Osteoblast (primary cell): ENCODE measurements around the gene CACNA1C. TPM values are rescaled to one million over a fixed set of nuclear protein-coding genes. Genes with fewer than 3 reads are reported as not detected.

Experiments used
- DNase-seq: peaks from one replicate; pipeline ENCODE4 v3.0.0; 2011; ENCODE audit warnings: low spot score, mixed read lengths; ENCODE audit not compliant: insufficient read length; ENCODE audit errors: missing footprints
- H2AFZ ChIP-seq: 2 replicates; pipeline ENCODE4 v1.6.0; 2011; ENCODE audit warnings: mild to moderate bottlenecking, low read length
- H3K27ac ChIP-seq: 2 replicates; pipeline ENCODE4 v1.5.1; 2011; ENCODE audit warnings: mild to moderate bottlenecking, low read depth, low read length, moderate library complexity
- H3K27me3 ChIP-seq: 2 replicates; pipeline ENCODE4 v1.6.0; 2012; ENCODE audit warnings: mild to moderate bottlenecking, control low read depth, inconsistent platforms, low read length, moderate library complexity; ENCODE audit not compliant: insufficient read depth
- H3K36me3 ChIP-seq: 2 replicates; pipeline ENCODE4 v1.5.1; 2011; ENCODE audit warnings: mild to moderate bottlenecking, low read length, control low read depth, moderate library complexity; ENCODE audit not compliant: insufficient read depth
- H3K4me1 ChIP-seq: 2 replicates; pipeline ENCODE4 v1.5.1; 2011; ENCODE audit warnings: mild to moderate bottlenecking, low read length, control low read depth, moderate library complexity; ENCODE audit not compliant: insufficient read depth
- H3K4me2 ChIP-seq: 2 replicates; pipeline ENCODE4 v1.6.0; 2011; ENCODE audit warnings: mild to moderate bottlenecking, low read length; ENCODE audit not compliant: insufficient read depth
- H3K4me3 ChIP-seq: fragments of 200-600 bp; sonication (generic); 3 replicates; pipeline ENCODE4 v1.5.1; 2012; ENCODE audit warnings: mild to moderate bottlenecking, low read length, inconsistent platforms; ENCODE audit not compliant: insufficient read depth
- H3K79me2 ChIP-seq: 2 replicates; pipeline ENCODE4 v1.6.0; 2012; ENCODE audit warnings: mild to moderate bottlenecking, low read length, control low read depth, inconsistent platforms; ENCODE audit not compliant: insufficient read depth
- H3K9me3 ChIP-seq: 2 replicates; pipeline ENCODE4 v1.5.1; 2011; ENCODE audit warnings: low read depth, low read length, control low read depth
- H4K20me1 ChIP-seq: 2 replicates; pipeline ENCODE4 v1.6.0; 2012; ENCODE audit warnings: mild to moderate bottlenecking, low read length, control low read depth; ENCODE audit not compliant: insufficient read depth
- CTCF ChIP-seq: IDR thresholded peaks from 2 replicates; pipeline ENCODE4 v1.5.1; 2011; ENCODE audit warnings: mild to moderate bottlenecking, low read depth, low read length, moderate library complexity; ENCODE audit errors: extremely low read depth
- total RNA-seq: library from RNA; depleted of rRNA; stranded (reverse); fragments of >200 nt; gene quantifications from 2 replicates; pipeline ENCODE4 v1.2.3, GENCODE V29; 2012

Gene CACNA1C
- total RNA-seq, 1 donor: 19.2 TPM

- Histone ChIP-seq H3K9me3 (no peaks in the 10 kb centered on the region), H4K20me1 (peaks cover 62% of the 10 kb centered on the region), H3K4me1 (peaks cover 2% of the 10 kb centered on the region), H3K4me2 (no peak overlapping the region), H3K27ac (no peak overlapping the region), H2AFZ (no peak overlapping the region), H3K36me3 (no peaks in the 10 kb centered on the region), H3K27me3 (no peaks in the 10 kb centered on the region), H3K4me3 (no peak overlapping the region), H3K79me2 (peaks cover 3% of the 10 kb centered on the region)
- no peak for TF ChIP-seq CTCF
- no peak for DNase-seq
Observed at GRCh38 chr12:2439332-2440100, 386.7 kb downstream of the CACNA1C start.

GRCh38 chr12:2443776-2444175 lies 391.0 kb downstream of the CACNA1C start:
- DNase-seq: no peak
- H3K4me3 ChIP-seq: no peak overlapping the region
- H4K20me1 ChIP-seq: peaks cover 49% of the 10 kb centered on the region
- TF ChIP-seq CTCF: no peak
- no peaks in the 10 kb centered on the region for H3K9me3 ChIP-seq
- H3K4me1 ChIP-seq: no peaks in the 10 kb centered on the region
- no peak overlapping the region for H2AFZ ChIP-seq
- no peaks in the 10 kb centered on the region for H3K79me2 ChIP-seq
- H3K4me2 ChIP-seq: no peak overlapping the region
- H3K36me3 ChIP-seq: no peaks in the 10 kb centered on the region
- no peaks in the 10 kb centered on the region for H3K27me3 ChIP-seq
- no peak overlapping the region for H3K27ac ChIP-seq

GRCh38 chr12:2445968-2446367 lies 393.2 kb downstream of the CACNA1C start:
- no peak overlapping the region for H2AFZ ChIP-seq

More at GRCh38 chr12:2445968-2446367, 393.2 kb downstream of the CACNA1C start:
- Histone ChIP-seq H3K4me2 (no peak overlapping the region), H3K27me3 (no peaks in the 10 kb centered on the region), H3K4me3 (no peak overlapping the region), H3K79me2 (no peaks in the 10 kb centered on the region), H3K9me3 (no peaks in the 10 kb centered on the region), H4K20me1 (peaks cover 30% of the 10 kb centered on the region), H3K36me3 (no peaks in the 10 kb centered on the region), H3K4me1 (peaks cover 6% of the 10 kb centered on the region), H3K27ac (no peak overlapping the region)
- TF ChIP-seq CTCF: no peak
- DNase-seq: no peak
